ENCODE results near the gene SPINT2. TPM values are rescaled to one million over a fixed set of nuclear protein-coding genes. Genes with fewer than 3 reads are reported as not detected.
A peak's percentile ranks its signal among the peaks of the same experiment; 100 is the strongest.

The SPINT2 gene
- total RNA-seq, 2 experiments from 2014 or later = 56.2 to 68.4 TPM

DNA sequence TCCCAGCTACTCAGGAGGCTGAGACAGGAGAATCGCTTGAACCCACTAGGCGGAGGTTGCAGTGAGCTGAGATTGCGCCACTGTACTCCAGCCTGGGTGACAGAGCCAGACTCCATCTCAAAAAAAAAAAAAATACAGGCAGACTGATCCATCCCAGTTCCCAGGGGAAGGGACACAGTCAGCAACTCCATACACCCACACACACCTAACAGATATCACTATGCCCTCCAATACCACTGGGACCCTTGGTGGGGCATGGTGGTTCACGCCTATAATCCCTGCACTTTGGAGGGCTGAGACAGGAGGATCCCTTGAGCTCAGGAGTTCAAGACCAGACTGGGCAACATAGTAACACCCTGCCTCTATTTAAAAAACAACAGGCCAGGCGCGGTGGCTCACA lies 43.0 kb upstream of the SPINT2 start:
- H3K27me3 Mint-ChIP-seq = peaks cover 58% of the 10 kb centered on the region
- H3K4me3 Mint-ChIP-seq = no peak overlapping the region
- TF ChIP-seq, protein P1, sequence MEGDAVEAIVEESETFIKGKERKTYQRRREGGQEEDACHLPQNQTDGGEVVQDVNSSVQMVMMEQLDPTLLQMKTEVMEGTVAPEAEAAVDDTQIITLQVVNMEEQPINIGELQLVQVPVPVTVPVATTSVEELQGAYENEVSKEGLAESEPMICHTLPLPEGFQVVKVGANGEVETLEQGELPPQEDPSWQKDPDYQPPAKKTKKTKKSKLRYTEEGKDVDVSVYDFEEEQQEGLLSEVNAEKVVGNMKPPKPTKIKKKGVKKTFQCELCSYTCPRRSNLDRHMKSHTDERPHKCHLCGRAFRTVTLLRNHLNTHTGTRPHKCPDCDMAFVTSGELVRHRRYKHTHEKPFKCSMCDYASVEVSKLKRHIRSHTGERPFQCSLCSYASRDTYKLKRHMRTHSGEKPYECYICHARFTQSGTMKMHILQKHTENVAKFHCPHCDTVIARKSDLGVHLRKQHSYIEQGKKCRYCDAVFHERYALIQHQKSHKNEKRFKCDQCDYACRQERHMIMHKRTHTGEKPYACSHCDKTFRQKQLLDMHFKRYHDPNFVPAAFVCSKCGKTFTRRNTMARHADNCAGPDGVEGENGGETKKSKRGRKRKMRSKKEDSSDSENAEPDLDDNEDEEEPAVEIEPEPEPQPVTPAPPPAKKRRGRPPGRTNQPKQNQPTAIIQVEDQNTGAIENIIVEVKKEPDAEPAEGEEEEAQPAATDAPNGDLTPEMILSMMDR (IDR thresholded peaks at IDR 0.05) = no peak
- CTCF ChIA-PET = interaction anchor here (0.8 kb wide), 1 partner anchor 13 kb away, joined by 3 read pairs; no protein-coding TSS in a partner anchor
- H3K27ac Mint-ChIP-seq = no peak overlapping the region
- POLR2A ChIA-PET = interaction anchor here (0.6 to 0.9 kb wide), 2 partner anchors 31 to 302 kb away, joined by 3 read pairs; no protein-coding TSS in a partner anchor
- peaks cover 11% of the 10 kb centered on the region for H3K4me1 Mint-ChIP-seq (ENCODE audit: low read depth)
- H3K36me3 Mint-ChIP-seq (ENCODE audit: low read depth) = no peaks in the 10 kb centered on the region
- intact Hi-C loops (cut with micrococcal nuclease) = loop anchor here (10.0 kb wide), 1 partner anchor 317 kb away; the partner anchor contains the start of genes SIPA1L3 and WDR87
- H3K9me3 Mint-ChIP-seq = no peaks in the 10 kb centered on the region
- no peak for ATAC-seq
- DNase-seq = no peak

DNA sequence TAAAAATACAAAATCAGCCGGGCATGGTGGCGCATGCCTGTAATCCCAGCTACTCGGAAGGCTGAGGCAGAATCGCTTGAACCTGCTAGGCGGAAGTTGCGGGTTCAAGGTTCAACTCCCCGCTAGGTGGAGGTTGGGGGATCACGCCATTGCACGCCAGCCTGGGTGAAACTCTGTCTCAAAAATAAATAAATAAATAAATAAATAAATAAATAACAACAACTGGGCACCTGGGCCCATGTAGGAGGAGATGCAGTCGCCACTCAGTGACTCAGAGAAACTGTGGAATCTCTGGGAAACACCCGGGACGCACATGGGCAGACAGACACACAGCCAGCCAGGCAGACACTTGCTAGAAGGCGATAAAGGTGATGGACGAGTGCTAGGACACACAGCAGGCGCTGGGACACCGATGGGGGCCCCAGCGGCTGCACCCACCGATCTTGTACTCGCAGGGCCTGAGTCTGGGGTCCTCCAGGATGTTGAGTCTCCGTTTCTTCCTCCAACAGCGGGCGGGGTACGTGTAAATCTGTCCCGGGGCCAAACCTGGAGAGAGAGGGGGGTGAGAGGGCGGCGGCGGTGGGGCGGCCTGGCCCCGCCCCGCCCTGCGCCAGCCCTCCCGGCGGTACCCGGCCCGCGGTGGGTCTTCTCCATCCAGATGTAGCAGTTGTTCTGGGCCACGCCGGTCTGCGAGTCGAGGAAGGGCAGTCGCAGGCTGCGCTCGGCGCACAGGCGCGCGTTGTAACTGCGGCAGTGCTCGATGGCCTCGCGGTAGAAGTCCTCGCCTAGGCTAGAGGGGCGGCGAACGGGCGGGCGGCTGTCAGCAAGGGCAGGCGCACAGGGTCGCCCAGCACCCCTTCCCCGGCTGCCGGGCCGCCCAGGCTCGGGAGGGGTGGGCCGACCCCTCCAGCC lies 42.2 kb upstream of the SPINT2 start:
- peaks cover 58% of the 10 kb centered on the region for H3K27me3 Mint-ChIP-seq

DNA sequence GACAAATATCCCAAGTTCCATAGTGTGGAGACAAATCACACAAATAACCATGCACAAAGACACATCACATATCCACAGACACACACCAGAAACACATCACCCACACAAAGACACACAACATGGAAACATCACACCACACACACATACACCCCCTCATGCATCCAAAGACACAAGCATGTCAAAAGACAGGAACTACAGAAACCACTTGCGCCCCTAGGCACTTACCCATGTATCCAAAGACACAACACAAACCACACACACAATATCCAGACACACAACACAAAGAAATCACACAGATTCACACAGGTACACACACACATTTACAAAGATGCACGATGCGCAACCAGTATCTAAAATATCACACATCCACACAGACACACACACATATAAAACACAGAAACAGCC lies 41.3 kb upstream of the SPINT2 start:
- TF ChIP-seq, protein P1 (IDR thresholded peaks at IDR 0.05) = no peak
- no peak for DNase-seq
- CTCF ChIA-PET = no interaction called here
- peaks cover 16% of the 10 kb centered on the region for H3K4me1 Mint-ChIP-seq (ENCODE audit: low read depth)
- no peaks in the 10 kb centered on the region for H3K36me3 Mint-ChIP-seq (ENCODE audit: low read depth)
- POLR2A ChIA-PET = no interaction called here
- ATAC-seq = no peak
- H3K4me3 Mint-ChIP-seq = peak overlapping the region; percentile 24
- no peaks in the 10 kb centered on the region for H3K9me3 Mint-ChIP-seq
- H3K27me3 Mint-ChIP-seq = peaks cover 63% of the 10 kb centered on the region
- intact Hi-C loops (cut with micrococcal nuclease) = loop anchor here (10.0 kb wide), 1 partner anchor 318 kb away; the partner anchor contains the start of genes SIPA1L3 and WDR87
- H3K27ac Mint-ChIP-seq = no peak overlapping the region

More for the DNA sequence above, 42.2 kb upstream of the SPINT2 start:
- POLR2A ChIA-PET = interaction anchor here (0.9 kb wide), 1 partner anchor 30 kb away, joined by 3 read pairs; no protein-coding TSS in a partner anchor
- ATAC-seq (no peak), DNase-seq (no peak)
- Mint-ChIP-seq H3K4me1 (ENCODE audit: low read depth) (peaks cover 11% of the 10 kb centered on the region), H3K9me3 (no peaks in the 10 kb centered on the region), H3K27ac (no peak overlapping the region), H3K36me3 (ENCODE audit: low read depth) (no peaks in the 10 kb centered on the region), H3K4me3 (no peak overlapping the region)
- intact Hi-C loops (cut with micrococcal nuclease) = loop anchor here (10.0 kb wide), 1 partner anchor 317 kb away; the partner anchor contains the start of genes SIPA1L3 and WDR87
- TF ChIP-seq, protein P1 (IDR thresholded peaks at IDR 0.05) = no peak
- CTCF ChIA-PET = interaction anchor here (0.8 kb wide), 1 partner anchor 12 kb away, joined by 3 read pairs; no protein-coding TSS in a partner anchor

DNA sequence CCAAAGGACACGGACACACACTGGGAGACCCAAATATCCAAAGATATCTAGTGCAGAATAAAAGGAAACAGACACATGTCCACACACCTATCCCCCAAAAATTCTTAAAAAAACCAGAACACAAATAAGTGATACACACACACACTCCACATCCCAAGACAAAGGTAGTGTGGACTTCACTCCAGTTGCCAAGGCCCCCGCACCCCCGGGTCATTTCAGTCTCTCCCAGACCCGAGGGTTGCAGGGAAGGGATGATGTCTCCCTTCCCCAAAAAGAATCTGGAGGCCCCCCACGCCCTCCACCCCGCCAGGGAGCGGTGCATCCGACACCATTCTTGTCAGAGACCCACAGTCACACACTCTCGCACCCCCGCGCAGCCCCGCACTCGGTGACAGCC lies 40.8 kb upstream of the SPINT2 start:
- Mint-ChIP-seq H3K36me3 (ENCODE audit: low read depth) (no peaks in the 10 kb centered on the region), H3K27me3 (peaks cover 60% of the 10 kb centered on the region), H3K4me1 (ENCODE audit: low read depth) (peaks cover 16% of the 10 kb centered on the region), H3K9me3 (no peaks in the 10 kb centered on the region), H3K27ac (no peak overlapping the region), H3K4me3 (peak overlapping the region; percentile 24)
- ChIA-PET POLR2A (no interaction called here), CTCF (no interaction called here)
- no peak for DNase-seq
- intact Hi-C loops (cut with micrococcal nuclease) = loop anchor here (10.0 kb wide), 1 partner anchor 319 kb away; the partner anchor contains the start of genes SIPA1L3 and WDR87
- ATAC-seq = no peak
- TF ChIP-seq, protein P1 (IDR thresholded peaks at IDR 0.05) = no peak
